GM03348 (cell line): Measurements from ENCODE around the gene DLEC1.

Experiments
- DNase-seq: peaks from one replicate; pipeline ENCODE4 v3.0.0; 2012; ENCODE audit warnings: low spot score

Gene DLEC1

DNA sequence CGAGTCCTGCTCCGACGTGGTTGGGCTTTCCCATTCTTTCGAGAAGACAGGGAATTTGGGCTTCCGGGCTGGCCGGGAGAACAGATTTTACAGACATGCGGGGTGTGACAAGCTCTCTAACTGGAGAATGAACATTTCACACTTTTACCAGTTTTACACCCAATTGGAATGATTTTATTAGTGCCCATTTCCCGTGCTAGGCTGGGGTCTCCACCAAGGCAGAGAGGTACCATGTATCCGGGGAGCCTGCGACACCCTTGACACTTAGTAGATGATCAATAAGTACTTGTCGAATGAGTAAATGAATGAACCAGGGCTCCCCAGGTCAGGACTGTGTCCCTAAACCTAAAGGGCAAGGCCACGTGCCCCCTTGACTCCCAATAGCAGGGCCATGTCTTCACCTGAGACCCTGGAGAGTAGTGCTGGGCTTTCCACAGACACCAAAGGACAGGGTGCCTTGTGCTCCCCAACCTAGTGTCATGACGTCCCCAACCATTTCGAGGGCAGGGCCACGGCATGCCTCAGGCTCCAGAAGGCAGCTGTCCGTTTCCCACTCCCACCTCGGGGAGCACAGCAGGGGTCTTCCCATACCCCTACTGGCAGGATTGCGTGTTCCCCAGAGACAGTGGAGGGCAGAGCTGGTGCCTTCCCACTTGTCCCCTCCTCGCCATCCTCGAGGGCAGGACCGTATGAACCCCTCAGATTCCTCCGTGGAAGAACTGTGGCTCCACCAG lies 98.8 kb downstream of the DLEC1 start:
- DNase-seq = no peak

DNA sequence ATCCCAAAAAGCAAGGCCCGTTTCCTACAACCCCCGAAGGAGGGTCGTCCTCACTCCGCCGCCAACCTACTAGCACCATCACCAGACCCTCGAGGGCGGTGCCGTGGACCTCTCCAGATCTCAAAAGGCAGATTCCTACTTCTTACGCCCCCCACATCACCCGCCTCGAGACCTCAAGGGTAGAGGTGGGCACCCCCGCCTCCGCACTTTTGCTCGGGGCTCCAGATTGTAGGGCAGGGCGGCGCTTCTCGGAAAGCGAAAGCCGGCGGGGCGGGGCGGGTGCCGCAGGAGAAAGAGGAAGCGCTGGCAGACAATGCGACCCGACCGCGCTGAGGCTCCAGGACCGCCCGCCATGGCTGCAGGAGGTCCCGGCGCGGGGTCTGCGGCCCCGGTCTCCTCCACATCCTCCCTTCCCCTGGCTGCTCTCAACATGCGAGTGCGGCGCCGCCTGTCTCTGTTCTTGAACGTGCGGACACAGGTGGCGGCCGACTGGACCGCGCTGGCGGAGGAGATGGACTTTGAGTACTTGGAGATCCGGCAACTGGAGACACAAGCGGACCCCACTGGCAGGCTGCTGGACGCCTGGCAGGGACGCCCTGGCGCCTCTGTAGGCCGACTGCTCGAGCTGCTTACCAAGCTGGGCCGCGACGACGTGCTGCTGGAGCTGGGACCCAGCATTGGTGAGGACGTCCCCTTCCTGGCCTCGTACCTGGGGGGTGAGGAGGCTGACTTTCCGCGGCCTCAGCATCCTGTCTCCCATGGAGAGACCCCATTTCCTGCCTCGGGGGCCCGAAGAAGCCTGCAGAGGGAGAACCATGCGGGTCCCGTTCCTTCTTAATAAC lies 99.6 kb downstream of the DLEC1 start, which contains the start of gene MYD88:
Gene MYD88 (plus strand): TSS at position 313 of the 842 bp plus-strand sequence. CDS start 40 bp downstream, at position 353.
- DNase-seq = peak; percentile 77

DNA sequence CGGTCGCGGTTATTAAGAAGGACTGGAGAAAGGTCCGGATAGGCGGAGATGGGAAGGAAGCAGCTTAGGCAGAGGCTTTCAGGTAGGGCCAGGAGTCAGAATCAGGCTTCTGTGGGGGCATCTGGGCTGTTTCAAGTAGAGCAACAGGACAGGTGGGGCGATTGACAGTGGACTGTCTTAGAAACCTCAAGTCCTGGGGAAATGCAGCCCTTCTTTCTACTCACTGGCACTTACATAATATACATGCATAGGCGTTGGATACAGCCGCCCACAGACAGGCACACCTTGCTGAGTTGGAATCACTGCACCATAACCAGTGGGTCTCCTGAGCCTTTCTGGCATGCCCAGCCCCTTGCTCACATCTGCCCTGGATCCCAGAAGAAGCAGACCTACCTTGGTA lies 100.2 kb downstream of the DLEC1 start:
- DNase-seq = no peak

DNA sequence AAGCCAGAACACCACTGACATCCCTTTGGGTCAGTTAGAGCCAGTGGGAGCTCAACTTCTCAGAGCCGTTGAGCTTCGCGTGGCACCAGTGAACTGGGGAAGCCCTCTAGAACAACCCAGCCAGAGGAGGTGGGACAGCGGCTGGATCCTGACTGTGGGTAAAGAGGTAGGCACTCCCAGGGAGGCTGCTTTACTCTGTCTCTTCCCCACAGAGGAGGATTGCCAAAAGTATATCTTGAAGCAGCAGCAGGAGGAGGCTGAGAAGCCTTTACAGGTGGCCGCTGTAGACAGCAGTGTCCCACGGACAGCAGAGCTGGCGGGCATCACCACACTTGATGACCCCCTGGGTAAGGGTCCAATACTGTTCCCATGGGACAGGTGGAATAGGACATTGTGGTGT lies 100.6 kb downstream of the DLEC1 start:
- no peak for DNase-seq

DNA sequence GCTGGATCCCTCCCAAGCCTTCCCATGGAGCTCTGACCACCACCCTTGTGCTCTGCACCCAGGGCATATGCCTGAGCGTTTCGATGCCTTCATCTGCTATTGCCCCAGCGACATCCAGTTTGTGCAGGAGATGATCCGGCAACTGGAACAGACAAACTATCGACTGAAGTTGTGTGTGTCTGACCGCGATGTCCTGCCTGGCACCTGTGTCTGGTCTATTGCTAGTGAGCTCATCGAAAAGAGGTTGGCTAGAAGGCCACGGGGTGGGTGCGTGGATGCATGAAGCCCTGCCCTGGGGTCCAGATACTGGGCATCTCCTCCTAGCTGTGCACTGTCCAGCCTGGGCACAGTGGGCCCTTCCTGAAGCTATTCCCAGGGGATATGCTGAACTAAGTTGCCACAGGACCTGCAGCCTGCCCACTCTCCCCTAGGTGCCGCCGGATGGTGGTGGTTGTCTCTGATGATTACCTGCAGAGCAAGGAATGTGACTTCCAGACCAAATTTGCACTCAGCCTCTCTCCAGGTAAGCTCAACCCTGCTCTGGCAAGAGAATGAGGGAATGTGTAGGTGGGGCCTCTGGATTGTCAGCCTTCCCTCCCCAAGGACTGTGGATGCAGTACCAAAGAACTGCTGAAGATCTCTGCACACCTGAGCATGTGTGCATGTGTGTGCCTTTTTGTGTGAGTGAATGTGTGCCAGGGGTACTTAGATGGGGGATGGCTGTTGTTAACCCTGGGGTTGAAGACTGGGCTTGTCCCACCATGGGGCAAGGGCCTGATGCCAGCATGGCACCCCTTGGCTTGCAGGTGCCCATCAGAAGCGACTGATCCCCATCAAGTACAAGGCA lies 101.5 kb downstream of the DLEC1 start:
- no peak for DNase-seq

DNA sequence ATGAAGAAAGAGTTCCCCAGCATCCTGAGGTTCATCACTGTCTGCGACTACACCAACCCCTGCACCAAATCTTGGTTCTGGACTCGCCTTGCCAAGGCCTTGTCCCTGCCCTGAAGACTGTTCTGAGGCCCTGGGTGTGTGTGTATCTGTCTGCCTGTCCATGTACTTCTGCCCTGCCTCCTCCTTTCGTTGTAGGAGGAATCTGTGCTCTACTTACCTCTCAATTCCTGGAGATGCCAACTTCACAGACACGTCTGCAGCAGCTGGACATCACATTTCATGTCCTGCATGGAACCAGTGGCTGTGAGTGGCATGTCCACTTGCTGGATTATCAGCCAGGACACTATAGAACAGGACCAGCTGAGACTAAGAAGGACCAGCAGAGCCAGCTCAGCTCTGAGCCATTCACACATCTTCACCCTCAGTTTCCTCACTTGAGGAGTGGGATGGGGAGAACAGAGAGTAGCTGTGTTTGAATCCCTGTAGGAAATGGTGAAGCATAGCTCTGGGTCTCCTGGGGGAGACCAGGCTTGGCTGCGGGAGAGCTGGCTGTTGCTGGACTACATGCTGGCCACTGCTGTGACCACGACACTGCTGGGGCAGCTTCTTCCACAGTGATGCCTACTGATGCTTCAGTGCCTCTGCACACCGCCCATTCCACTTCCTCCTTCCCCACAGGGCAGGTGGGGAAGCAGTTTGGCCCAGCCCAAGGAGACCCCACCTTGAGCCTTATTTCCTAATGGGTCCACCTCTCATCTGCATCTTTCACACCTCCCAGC lies 102.4 kb downstream of the DLEC1 start:
- no peak for DNase-seq

DNA sequence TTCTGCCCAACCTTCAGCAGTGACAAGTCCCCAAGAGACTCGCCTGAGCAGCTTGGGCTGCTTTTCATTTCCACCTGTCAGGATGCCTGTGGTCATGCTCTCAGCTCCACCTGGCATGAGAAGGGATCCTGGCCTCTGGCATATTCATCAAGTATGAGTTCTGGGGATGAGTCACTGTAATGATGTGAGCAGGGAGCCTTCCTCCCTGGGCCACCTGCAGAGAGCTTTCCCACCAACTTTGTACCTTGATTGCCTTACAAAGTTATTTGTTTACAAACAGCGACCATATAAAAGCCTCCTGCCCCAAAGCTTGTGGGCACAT lies 102.9 kb downstream of the DLEC1 start:
- DNase-seq = no peak

DNA sequence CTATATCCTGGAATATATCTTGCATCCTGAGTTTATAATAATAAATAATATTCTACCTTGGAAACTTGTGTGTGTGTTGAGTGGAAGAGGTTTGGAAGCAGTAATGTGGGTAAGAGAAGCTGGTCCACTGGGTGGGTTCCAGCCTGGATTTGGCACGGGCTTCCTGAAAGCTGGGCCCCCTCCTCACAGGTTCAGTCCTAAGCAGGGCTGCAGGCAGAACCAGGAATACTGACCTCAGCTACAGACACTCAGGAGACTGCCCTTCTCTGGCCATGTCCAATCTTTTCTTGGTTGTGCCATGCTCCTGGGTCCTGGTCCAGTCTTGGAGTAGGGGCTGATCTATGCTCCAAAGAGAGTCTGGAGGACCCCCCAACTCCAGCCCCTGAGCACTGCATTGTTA lies 104.0 kb downstream of the DLEC1 start:
- no peak for DNase-seq

DNA sequence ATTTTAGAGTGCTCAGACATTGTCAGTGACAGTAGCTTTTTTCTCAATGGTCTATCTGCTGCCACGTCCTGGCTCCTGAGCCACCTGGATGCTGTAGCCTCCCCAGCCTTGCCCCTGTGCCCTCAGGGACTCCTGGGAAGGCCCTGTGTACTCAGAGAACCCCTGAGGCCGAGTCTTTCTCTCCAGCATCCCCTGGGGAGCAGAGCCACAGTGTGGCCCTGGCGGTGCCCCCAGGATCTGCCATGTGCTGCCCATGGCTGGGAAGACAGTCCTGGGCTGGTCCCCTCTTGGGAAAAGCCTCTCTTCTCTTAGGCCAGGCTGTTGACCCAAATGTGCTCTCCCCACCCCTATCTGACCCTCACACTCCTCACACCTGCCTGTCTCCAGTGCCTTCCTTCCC lies 104.5 kb downstream of the DLEC1 start:
- DNase-seq = no peak

DNA sequence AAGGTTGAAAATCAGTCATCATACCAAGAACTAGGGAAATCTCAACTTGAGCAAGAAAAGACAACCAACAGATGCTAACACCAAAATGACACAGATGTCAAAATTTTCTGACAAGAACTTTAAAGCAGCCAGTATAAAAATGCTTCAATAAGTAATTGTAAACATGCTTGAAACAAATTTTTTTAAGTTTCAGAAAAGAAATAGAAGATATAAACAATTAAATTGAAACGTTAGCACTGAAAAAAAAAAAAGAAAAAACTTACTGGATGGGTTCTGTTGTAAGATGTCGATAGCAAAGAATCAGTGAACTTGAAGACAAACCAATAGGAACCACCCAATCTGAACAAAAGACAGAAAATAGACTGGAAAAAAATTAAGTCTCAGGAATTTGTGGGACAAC lies 107.5 kb downstream of the DLEC1 start:
- DNase-seq = no peak

DNA sequence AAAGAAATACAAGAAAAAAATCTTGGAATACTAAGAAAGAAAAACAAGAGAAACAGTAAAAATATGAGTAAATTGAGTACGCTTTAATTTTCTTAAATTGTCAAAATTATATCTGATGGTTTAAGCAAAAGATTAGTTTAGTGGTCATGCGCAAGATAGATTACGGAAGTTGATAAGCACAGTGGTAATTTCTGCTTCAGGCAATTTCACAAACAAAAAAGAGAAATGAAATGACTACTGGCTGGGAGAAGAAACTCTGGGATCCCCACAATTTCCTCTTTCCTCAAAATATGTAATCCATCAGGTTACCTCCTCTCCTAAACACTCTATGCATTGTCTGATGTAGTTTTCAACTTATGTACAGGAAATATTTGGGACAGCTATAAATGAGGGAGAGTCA lies 108.4 kb downstream of the DLEC1 start:
- DNase-seq = no peak

DNA sequence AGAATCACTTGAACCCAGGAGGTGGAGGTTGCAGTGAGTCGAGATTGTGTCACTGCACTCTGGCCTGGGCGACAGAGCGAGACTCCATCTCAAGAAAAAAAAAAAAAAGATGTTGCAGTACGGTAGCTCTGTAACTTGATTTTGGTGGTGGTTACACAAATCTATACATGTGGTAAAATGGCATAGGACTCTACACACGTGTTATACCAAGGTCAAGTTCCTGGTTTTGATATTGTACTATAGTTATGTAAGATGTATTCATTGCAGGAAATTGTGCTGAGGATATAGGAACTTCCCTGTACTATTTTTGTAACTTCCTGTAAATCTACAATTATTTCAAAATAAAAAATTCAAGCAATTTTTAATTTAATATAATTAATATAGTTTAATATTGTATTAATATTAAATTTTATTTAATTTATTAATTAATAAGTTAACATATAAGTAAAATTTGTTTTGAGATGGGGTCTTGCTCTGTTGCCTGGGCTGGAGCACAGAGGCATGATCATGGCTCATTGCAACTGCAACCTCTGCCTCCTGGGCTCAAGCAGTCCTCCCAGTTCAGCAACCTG lies 109.4 kb downstream of the DLEC1 start:
- DNase-seq = no peak

DNA sequence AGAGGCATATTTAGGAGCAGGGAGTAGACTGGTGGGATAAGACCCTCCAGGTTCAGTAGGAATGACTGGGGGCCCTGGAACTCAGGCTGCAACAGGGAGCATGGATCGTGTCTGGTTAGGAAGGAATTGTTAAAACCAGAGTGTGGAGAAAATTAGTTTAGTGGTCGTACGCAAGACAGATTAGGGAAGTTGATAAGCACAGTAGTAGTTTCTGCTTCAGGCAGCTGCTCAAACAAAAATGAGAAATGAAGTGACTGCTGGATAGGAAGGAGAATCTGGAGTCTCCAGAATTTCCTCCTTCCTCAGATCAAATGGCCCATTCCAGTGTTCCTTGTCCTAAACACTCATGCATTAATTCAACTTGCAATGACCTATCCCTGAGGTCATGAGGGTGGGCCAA lies 110.7 kb downstream of the DLEC1 start:
- DNase-seq = no peak

DNA sequence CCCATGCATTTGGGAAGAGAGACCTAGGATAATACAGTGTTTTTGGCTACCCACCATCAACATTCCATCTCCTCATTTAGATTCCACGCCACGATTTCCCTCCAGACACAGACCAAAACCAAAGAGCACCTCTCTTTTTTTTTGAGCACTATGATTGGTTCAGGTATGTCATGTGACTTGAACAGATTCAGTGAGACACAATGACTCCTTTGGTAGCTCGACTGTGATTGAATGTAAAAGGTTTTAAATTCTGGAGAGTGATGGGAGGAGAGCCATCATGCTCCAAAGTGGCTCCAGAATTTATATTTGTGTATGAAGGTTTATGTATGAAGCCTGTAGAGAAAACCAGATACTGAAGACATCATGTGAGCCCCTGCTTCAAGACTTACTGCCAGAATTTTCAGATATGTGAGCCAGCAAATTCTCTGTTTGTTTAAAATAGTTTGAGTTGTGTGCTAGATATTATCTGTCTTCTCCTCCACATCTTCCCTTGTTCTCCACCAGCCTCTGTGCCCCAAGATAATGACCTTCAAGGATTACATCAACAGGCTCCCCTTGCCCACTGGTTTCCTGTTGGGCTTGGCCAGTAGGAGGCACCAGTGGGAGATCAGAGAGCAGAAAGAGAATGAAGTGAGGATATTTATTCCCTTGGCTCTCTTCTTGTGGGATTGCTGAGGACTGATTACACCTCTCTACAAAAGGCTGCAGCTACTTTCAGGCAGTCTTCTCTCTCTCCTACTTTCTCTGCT lies 111.9 kb downstream of the DLEC1 start:
- DNase-seq = no peak

DNA sequence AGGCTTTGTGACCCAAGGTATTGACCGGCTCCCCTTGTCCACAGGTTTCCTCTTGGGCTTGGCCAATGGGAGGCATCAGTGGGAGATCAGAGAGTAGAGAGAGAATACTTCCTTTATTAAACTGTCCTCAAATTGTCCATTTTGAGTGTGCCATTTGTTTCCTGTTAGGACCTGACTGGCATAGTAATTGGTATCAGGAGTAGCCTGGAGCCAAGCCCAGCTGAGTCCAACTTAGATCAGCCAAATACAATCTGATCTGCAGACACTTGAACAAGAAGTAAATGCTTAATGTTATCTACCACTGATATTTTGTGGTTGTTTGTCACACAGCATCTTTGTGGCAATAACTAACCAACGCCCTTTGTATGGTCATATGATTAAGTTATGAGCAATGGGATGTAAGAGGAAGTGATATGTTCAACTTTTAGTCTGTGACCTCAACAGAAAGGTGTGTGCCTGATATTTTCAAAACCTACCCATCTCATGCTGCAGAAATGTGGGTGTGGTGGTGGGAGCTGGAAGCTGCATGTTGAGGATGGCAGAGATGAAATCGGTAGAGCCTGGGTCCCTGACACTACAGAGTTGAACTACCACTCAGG lies 112.8 kb downstream of the DLEC1 start:
- DNase-seq = no peak

DNA sequence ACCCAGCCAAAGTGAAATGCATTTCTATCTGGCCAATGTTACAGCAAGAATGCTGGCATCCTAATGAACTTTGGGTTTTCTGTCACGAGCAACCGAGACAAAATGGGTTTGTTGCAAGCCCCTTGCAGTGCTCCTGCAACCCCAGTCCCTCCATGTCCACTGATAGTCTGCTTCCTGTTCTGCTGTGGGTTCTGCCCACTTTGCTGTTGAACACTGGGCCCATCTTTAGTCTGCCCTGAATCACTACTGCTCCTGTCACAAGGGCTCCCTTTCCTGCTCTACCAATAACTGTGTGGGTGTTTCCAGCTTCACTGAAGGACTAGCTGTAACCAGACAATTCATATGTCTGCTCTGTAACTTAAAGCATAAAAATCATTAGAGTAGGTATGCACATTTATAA lies 113.6 kb downstream of the DLEC1 start:
- no peak for DNase-seq

DNA sequence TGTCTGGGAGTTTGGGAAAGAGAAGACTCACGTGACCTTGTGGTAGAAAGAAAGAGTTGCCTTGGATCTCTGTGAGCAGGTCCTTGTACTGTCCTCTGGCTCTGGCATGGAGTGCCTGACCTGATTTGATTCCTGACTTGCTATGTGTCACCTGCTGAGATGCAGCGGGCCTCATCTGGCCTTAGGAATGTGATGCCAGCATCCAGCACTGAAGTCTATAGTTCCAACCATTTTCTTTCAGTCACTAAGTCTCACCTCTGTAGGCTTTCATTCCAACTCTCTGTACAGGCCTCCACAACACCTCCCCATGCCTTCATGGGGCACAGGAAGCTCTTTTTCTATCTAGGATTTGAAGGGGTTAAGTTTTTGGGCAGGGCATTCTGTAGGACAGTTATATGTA lies 114.2 kb downstream of the DLEC1 start:
- no peak for DNase-seq

DNA sequence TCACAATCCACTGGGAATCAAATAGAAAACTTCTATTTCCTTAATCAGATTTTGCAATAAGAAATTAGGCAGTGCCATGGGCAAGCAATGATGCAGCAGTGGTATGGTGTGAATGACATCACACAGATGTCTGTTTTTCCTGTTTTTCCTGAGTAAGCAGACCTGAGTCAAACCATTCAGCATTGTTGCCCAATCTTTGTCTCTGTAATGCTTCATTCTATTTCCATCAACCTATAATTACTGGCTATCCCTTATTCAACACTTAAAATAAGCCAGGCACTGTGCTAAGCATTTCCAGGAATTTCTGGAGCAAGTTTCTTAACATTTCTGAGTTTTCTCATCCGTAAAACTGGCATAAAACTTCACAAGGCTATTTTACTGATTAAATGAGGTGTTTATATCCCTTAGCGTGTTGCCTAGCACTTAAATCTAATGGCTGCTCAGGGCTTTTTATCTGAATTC lies 115.1 kb downstream of the DLEC1 start:
- DNase-seq = peak; percentile 36

DNA sequence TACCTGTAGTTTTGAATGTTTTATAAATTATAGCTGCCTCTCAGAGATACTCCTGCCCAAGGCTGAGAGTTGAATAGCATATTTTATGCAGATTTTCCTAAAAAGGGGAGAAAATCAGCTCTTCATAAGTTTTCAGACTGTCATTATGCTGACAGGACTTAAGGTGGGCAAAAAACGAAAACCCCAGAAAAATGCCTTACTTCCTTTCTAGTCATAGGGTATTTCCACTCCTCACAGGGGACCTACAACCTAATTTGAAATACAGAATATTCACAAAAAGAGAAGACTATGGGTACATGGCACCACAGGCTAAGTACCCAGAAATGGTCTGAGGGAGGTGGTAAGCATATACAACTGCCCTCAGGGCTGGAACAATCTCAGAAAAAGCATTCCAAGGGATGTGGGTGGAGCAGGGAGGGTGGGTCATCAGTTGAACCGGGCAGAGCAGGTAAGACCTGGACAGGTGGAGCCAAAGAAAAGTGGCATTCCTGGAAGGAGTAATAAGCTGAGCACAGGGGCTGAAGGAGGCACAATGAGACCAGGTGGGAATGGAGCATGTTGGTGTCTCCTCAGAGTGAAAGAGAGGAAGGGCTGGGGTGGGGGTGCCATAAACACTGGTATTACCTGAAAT lies 115.7 kb downstream of the DLEC1 start:
- no peak for DNase-seq

DNA sequence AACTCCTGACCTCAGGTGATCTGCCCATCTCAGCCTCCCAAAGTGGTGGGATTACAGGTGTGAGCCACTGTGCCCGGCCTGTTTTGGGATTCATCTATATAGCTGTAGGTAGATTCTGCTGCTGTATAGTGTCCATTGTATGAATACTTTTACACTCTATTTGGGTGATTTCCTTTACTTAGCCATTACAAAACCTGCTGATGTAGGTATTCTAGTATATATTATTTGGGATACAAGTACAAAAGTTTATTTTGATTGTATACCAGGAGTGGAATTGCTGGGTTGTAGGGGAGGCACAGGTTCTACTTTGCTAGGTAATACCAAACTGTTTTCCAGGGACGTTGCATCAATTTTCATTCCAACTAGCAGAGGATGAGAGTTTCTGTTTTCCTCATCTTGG lies 116.8 kb downstream of the DLEC1 start:
- DNase-seq = no peak
